GM21786 (cell line): ENCODE measurements around the gene CYGB.

Source experiments
- ATAC-seq: cut with Tn5 transposase; IDR thresholded peaks from one replicate; pipeline ENCODE4 v1.9.1; 2021; ENCODE audit not compliant: unreplicated experiment

CYGB gene

DNA sequence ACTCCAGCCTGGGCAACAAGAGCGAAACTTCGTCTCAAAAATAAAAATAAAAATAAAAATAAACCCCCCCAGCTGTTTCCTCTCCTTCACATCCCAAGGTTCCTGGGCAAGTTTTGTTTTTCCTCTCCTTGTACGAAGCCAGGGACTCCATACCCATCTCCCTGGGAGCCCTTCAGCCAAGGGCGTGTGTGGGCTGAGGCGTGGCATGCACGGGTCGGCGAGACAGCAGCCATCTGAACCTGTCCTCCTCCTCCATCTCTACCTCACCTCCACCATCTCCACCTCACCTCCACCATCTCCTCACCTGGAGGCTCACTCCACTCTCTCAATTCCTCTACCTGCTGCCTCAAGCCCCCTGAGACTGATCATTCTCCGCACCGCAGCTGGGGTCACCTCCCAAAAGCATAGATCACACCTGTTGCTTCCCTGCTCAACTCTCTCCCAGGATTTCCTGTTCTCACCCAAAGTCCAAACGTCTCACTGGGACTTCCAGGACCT is 53.2 kb downstream of the CYGB start:
- ATAC-seq = no peak

DNA sequence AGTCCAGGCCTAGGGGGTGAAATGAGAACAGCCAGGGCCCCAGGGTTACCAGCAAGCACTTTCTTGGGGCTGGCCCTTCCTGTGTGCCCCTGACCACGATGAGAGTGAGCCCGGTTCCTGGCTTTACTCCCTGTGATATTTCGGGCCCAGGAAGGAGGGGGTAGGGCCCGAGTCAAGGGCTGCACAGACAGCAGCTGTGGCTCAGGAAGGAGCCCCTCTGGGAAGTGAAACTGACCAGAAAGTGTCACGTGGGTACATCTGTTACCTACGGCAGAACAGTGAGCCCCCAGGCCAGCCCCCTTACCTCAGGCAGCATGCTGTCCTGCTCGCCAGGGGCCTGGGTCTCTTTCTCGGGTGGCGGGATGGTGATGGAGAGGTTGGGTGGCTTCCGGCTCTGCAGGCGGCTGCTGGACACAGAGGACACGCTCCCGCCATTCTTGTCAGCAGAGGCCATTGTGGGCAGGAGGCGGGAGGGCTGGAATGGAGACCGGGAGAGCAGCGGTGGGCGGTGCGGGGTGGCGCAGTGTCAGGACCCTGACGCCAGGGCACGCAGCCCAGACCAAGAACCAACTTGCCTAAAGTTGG is 56.3 kb downstream of the CYGB start:
- peak; percentile 66 for ATAC-seq

DNA sequence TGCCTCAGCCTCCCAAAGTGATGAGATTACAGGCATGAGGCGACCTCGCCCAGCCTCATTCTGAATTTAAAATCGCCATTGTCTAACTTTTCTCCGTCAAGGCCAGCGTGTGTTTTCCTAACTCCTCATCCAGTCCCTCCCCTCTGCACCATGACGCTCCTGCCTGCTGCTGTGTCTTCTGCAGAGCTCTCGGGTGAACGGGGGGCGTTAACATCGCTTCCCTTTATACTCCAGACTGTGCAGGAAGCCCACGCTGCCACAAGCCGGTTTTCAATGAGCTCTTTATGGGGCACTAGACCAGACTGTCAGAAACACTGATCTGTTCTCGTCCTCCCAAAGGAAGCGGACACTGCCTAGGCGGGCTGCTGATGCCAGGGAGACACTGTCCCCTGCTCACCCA is 56.9 kb downstream of the CYGB start:
- ATAC-seq = peak; percentile 14

DNA sequence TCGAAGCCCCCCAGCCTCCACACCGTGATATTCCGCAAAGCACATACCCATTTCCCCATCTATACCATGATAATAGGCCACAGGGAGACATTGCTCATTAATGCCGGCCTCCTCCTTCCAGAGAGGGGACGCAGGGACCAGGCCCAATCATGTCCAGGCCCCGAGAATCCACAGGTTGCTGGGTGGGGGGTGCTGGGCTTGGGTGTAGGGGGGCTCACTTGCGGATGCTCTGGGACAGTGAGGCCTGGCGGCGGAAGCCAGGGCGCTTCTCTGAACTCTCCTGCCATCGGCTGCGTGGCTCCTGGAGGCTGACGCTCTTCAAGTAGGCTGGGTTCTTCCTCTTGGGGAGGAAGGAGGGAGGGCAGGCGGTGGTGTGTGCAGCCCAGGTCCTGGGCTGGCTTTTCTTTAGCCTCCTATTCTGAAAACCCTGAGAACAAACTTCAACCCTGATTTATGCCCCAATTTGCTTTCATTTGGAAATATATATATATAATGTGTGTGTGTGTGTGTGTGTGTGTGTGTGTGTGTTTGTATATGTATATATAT is 57.9 kb downstream of the CYGB start:
- ATAC-seq = no peak

DNA sequence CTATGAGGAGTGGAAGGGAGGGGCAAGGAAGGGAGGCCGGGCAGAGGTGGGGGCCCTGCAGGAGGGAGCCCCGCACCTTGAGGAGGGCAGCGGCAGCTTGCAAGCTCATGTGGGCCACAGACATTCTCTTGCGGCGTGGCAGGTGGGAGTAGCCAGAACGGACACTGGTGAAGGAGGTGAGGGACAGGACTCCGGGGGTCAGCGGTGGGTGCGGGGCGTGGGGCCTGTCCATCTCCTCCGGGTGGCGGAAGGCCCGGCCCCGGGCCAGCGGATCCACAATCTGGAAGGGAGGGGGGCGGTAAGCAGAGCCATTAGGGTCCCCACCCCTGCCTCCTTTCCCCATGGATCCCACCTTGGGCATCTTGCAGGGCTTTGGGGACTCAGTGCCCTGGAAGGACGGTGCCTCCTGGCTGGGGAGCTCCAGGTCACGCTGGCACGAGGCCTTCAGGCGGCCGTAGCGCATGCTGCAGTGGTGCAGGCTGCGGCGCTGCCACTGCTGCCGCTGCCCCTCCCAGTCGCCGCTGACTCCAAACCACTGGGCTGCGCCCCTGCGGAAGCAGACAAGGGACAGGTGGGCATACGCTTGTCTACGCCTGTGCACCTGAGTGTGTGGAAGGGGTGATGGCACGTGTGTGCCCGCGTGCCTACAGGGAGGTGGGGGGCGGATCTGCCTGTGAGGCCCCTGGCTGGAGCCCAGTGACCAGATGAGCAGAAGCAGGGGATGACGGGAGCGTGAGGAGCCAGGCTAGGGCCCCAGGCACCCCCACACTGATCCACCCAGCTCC is 58.6 kb downstream of the CYGB start:
- ATAC-seq = no peak

DNA sequence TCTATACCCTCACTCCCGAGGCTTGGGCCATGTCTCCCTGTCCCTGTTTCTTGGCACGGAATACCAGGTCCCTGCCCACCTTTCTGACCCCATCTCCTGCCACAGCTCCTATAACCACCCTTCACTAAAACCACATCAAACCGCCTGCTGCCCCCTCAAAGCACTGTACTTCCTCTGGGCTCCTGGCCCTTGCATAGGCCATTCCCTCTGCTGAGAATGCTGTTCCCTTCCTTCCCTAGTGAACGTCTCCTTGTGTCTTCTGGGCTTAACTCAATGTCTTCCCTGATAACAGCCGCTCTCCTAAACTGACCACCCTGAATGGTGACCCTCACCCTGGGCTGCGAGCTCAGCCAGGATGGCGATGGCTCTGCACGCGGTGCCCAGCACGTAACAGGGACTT is 59.4 kb downstream of the CYGB start:
- no peak for ATAC-seq

DNA sequence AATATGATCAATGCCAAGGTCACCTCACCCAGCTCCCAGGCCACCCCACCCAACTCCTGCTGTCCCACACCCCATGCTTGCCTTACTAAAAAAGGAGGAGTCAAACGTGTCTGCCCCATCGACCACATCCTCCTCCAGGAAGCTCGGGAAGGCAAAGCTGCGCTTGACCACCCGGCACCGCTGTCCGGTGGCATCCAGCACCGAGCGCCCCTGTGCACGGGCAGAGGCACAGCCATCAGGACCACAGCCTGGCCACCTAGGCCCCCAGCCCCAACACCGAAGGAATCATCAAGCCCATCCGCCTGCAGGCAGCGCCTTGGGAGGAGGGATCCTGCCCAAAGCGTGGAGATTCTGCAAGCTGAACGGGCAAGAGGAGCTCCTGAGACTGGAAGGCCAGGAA is 59.9 kb downstream of the CYGB start:
- no peak for ATAC-seq
